IPS-NIHi7 (cell line): ENCODE results near the gene LCT.
A peak's percentile ranks its signal among the peaks of the same experiment; 100 is the strongest.
"Not testable (repeated sequence)": the region's sequence is repeated elsewhere in the genome, so short reads cannot be mapped to it uniquely, and the experiment has no call there.

ENCODE experiments used
- DNase-seq: peaks from one replicate; pipeline ENCODE4 v3.0.0; 2012; ENCODE audit warnings: mixed read lengths; ENCODE audit errors: extremely low spot score

LCT gene

GRCh38 chr2:135797497-135798274 lies 39.3 kb downstream of the LCT start:
- DNase-seq: peak; percentile 95

DNA sequence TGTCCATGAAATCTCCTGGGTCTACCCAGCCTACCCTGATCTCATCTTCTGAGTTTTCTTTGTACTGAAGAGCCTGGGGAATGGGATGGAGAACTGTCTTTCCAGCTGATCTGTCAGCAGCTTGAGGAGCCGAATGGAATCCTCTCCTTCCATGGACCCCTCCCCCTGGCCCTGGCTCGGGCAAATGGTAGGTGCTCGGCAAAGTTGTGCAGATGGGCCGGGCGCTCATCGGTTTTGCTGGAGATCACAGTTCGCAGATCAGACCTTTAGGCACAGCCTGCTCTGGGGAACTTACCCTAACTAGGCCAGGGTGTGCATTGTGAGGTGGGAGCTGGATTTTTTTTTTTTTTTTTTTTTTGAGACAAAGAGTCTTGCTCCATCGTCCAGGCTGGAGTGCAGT lies 40.4 kb downstream of the LCT start:
- DNase-seq: no peak

DNA sequence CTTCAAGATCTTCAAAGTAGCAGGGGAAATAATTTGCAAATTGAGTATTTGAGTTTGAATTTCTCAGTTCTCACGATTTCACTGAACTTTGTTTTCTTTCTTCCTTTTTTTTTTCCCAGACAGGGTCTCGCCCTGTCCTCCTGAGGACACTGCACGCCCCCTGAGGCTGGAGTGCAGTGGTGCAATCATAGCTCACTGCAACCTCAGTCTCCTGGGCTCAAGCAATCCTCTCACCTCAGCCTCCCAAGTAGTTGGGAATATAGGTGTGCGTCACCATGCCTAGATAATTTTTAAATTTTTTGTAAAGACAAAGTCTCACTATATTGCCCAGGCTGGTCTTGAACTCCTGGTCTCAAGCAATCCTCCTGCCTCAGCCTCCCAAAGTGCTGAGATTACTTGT lies 41.3 kb downstream of the LCT start:
- DNase-seq: not testable (repeated sequence)

- no peak for DNase-seq
Measured at GRCh38 chr2:135792401-135793150, 44.4 kb downstream of the LCT start.

GRCh38 chr2:135791418-135792190 lies 45.4 kb downstream of the LCT start:
- no peak for DNase-seq

DNA sequence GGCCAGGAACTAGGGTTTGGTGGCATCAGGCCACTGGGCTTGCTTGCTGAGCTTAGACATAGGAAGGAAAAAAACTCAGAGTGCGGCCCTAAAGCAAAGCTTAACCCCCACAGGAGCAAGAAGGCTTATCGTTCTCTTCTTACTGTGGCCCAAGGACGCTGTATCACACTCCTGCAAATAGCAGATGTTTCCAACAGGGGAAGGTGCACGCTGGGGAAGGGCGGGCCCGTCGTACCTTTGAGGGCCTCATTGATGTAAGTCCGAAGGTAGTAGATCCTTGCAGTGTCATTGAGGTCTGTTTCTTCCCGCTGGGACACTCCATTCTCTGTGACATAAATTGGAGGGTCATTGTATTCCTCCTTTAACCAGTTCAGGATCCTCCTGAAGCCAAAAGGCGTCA lies 46.6 kb downstream of the LCT start:
- DNase-seq: no peak

GRCh38 chr2:135786823-135787222 lies 50.2 kb downstream of the LCT start:
- no peak for DNase-seq

GRCh38 chr2:135785032-135785431 lies 52.0 kb downstream of the LCT start:
- no peak for DNase-seq

- DNase-seq: no peak
Measured at GRCh38 chr2:135783439-135783838, 53.5 kb downstream of the LCT start.

- no peak for DNase-seq
Measured at GRCh38 chr2:135782231-135782630, 54.8 kb downstream of the LCT start.

- DNase-seq: no peak
Measured at GRCh38 chr2:135776367-135776766, 60.6 kb downstream of the LCT start.

DNA sequence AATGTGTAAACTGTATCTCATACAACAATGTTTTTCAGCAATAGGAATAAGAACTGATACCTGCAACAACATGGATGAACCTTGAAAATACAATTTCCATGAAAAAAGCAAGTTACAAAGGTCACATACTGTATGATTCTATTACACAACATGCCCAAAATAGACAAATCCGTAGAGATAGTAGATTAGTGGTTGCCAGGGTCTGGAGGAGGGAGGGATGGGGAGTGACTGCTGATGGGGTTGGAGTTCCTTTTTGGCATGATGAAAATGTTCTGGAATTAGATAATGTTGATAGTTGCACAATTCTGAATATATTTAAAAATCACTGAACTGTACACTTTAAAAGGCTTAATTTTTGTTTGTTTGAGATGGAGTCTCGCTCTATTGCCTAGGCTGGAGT lies 61.6 kb downstream of the LCT start:
- no peak for DNase-seq

DNA sequence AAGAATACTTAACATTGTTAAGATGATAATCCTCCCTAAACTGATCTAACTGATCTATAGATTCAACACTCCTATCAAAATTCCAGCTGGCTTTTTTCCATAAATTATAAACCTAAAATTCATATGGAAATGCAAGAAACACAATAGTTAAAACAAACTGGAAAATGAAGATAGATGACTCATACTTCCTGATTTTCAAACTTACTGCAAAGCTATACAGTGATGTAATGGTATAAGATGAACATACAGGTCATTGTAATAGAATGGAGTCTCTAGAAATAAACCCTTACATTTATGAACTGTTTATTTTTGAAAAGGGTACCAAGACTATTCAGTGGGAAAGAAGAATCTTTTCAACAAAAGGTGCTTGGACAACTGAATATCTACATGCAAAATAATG lies 63.1 kb downstream of the LCT start:
- no peak for DNase-seq

DNA sequence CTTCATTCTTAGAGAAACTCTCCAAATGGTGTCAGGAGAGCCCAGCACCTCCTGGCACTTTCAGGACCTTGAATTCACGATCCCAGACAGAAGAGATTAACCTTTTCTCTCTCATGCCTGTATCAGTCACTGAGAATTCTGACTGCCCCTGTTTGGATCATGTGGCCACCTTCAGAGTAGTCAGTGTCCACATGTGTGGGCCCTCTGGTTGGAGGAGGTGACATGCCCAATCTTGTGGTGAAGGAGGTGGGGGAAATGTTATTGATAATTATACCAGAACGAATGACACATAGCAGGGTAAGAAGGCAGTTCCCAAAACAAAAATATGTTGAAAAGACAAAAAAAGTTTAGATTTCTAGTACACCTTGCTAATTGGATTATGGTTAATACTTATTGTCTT lies 63.7 kb downstream of the LCT start:
- DNase-seq: no peak

- no peak for DNase-seq
Measured at GRCh38 chr2:135768863-135769262, 68.1 kb downstream of the LCT start.

DNA sequence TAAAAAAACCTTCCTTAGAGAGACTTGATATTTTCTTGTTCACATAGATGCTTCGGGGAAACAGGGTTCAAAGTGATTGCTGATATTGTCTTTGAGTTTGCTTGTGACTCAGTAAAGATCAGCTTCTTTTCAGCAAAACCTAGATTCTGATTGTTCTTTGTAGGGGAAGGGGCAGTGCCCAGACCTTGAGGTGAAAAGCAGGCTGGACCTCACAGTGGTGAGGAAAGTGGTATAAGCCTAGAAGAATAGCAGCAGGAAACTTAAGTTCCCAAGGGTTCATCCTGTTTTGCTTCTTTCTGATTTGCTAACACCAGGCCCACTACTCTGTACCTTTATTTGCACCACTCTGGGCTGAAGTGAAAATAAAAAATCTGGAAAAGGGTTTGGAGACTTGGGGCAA lies 74.5 kb downstream of the LCT start:
- DNase-seq: no peak

GRCh38 chr2:135762022-135762421 lies 75.0 kb downstream of the LCT start:
- no peak for DNase-seq

- no peak for DNase-seq
Measured at GRCh38 chr2:135756692-135757091, 80.3 kb downstream of the LCT start.

DNA sequence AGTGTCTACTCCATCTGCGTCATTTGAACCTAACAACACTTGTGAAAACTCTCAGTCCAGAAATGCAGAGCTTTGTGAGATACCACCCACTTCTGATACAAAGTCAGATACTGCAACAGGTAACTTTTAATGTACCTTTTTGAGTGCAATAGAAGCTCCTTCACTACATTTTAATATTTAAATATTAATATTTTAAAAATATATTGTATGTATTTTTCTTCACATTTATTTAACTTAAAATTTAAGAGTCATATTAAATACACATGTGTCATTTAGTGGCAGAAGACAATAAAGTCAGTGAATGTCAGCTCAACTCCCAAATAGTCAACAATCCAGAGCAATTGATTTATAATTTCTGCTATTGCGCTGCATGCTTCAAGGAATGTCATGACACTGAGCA lies 81.4 kb downstream of the LCT start:
- DNase-seq: no peak

DNA sequence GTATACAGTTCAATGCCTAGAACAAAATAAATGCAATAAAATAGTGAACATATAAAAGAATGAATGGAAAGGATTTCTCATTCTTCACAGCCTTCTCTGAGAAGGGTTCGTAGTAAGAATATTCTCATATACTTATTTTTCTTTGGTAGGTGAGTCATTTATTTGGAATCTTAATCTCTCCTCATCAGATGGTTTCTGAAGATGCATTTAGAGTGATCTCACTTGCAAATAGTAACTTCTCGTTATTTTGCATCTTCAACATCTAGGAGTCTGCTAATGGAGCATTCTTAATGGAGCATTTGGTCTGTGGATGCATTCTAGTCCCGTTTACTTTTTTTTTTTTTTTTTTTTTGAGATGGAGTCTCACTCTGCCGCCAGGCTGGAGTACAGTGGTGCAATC lies 91.4 kb downstream of the LCT start:
- DNase-seq: no peak

- peak; percentile 61 for DNase-seq
Measured at GRCh38 chr2:135744760-135745314, 92.1 kb downstream of the LCT start.

DNA sequence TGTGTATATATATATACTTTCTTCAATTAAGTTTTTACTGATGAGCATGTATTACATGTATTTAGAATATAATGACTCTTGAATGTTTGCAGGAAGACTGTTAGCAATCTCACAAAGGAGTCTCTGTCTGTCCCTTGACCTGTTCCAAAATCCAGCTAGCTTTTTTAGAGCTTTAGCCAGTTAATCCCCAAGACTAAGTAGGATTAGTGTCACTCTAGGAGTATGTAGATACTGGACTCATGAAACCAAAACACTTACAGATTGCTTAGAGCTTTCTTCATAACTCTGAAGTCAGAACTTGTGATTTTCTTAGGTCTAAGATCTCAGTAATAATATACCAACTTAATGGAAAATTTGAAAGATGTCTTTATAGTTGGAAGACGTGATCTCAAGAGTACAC lies 93.1 kb downstream of the LCT start:
- no peak for DNase-seq
